DMS53 (cell line): ENCODE results near the gene DHRS7B.
"Not testable (repeated sequence)": the region's sequence is repeated elsewhere in the genome, so short reads cannot be mapped to it uniquely, and the experiment has no call there.

ENCODE experiments used
- DNase-seq: peaks from one replicate; lab custom pipeline; 2025; lab: John Stamatoyannopoulos, UW

DHRS7B gene

GRCh38 chr17:21210411-21211076, 83.8 kb downstream of the DHRS7B start:
- DNase-seq: no peak

- no peak for DNase-seq
Measured at GRCh38 chr17:21211825-21212479, 85.2 kb downstream of the DHRS7B start.

DNA sequence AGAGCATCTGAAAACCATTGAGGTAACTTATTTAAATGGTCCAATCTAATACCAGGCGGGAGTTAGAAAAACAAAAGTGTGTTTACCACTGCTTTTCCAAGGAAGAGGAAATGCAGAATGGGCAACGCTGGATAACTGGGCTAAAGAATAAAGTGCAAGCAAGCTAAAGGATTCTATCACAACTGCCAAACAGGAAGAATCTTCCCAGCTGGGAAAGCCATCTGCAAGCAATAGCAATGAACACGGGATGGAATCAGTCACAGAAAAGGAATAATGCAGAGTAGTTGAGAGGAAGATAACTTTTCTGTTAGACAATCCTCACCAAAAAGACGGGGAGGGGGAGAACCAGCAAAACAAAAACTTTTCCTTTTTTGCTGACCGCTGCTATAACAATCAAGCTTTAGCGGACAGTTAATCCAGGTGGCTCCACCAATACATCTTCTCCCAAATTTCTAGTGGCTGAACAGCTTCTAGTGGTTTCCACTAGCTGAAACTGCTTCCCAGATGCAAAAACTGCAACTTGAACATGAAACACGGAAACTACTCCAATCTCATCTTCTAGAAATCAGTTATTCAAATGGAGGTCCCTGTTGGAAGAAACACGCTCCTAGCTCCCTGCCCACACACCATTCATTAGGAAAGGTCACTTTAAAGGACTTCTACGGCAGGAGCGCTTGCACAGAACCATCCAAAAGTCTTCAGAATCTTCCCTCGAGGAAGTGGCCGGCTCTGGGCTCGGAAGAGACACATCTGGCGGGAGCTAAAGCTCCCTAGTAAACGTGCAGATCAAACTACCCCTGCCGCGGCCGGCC, 86.3 kb downstream of the DHRS7B start:
- no peak for DNase-seq

DNA sequence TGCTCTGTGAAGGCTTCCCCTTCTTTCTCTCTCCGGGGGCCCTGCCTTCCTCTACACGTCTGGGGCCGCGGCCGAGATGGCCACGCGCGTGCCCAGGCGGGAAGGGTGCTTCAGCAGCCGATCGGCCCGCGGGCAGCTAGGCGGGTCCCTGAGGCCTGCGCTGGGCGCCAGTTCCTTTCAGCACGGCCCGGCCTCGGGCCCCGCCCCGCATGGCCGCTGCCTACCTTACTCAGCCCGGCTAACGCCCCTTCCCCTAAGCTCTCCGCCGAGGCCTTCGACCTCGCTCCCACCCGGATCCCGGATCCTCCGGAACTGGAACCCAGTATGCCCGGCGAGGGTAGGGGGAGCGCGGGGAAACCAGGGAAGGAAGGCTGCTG, 86.9 kb downstream of the DHRS7B start:
- DNase-seq: peak; percentile 56

- DNase-seq: peak; percentile 95
Measured at GRCh38 chr17:21214015-21214776, 87.4 kb downstream of the DHRS7B start, which contains the start of gene TMEM11. TSS of gene TMEM11 (minus strand) at chr17:21214161. CDS start at chr17:21214152, 9 bp downstream.

DNA sequence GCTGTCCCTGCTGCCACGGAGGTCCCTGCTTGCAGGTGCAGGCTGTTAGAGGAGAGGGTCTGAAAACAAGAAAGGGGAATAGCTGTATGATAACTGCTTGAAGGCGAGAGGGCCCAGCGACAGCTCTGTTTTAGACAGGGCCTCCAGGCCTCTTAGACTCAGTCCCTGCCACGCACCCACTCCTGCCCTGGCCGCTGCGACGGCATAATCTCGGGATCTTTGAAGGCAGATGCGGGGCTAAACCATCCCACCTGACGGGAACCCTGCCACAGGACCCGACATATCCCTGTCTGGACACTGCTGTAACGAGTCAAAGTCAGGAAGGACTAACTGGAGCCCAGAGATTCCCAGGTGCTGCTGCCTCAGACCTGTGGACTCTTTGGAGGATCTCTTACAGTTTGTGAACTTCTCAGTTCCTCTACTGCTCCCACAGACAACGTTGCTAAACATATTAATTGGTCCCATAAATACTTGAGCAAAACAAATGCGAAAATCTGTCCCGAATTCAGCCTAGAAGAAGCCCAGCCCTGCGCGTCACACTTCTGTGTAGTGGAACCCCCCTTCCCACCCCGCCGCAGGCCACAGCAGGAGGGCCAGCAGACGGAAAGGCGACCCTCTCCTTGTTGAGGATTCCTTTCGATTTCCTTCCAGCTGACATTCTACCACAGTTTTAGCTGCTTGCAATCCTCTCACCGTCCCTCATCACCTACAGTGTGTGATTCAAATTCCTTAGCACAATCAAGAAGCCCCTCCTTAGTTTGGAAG, 88.2 kb downstream of the DHRS7B start:
- peak; percentile 59 for DNase-seq

DNA sequence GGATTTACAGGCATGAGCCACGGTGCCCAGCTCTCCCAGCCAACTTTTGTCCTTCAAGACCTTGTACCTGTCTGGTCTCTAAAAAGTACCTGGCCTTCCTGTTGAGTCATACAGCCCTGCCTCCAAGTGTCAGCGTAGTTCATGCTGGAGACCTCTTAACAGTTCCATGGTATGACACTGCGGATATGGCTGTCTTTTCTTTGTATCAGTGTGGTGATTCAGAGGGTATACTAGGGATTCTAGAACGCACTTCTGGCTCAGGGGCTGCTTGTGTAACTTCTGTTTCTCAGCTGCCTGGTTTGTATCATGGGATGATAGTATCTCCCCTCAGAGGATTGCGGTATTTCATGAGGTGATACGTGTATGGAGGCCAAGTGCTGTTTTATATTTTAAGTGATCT, 89.2 kb downstream of the DHRS7B start:
- peak; percentile 18 for DNase-seq

GRCh38 chr17:21217346-21217745, 90.6 kb downstream of the DHRS7B start:
- no peak for DNase-seq

GRCh38 chr17:21218101-21218500, 91.3 kb downstream of the DHRS7B start:
- DNase-seq: no peak

GRCh38 chr17:21218831-21219380, 92.1 kb downstream of the DHRS7B start:
- no peak for DNase-seq

DNA sequence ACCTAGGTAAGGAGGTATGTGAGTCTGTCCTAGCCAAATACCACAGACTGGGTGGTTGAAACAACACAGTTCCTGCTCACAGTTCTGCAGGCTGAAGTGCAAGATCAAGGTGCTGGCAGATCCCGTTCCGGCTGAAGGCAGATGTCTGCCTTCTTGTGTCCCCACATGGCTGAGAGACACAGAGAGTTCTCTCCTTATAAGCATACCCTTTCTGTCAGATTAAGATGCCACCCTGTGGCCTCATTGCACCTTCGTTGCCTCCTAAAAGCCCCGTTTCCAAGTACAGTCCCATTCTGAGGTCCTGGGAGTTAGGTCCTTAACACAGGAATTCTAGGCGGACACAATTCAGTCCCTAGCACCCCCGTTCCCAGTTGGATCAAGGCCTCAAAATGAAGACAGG, 96.3 kb downstream of the DHRS7B start:
- no peak for DNase-seq

DNA sequence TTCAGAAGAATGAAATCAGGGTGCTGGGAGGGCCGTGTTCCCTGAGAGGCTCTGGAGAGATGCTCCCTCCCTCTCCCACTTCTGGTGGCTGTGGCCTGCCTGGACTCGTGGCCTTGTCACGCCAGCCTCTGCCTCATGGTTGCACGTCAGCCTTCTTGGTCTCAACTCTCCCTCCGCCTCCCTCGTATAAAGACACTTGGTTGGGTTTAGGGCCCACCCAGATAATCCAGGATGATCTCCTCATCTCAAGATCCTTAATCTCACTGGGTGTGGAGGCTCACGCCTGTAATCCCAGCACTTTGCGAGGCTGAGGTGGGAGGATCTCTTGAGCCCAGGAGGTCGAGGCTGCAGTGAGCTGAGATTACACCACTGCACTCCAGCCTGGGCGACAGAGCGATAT, 100.5 kb downstream of the DHRS7B start:
- not testable (repeated sequence) for DNase-seq

DNA sequence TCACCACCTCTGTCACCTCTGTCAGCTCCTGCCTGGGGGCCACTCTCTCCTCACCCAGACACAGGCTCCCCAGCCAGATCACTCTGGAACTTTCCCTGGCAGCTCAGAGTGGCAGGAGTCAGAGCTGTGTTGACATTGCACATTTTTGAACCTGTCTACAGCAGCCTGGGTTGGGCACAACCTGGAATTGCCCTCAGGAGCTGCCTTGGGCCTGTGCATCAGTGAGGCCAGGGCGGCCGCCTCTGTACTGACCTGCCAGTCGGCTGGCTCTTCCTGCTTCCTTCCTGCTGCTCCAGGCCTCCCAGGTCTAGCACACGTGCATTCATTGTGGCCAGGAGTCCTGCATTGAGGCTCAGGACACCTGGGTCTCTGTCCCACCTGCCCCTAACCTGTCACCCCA, 101.3 kb downstream of the DHRS7B start:
- no peak for DNase-seq

DNA sequence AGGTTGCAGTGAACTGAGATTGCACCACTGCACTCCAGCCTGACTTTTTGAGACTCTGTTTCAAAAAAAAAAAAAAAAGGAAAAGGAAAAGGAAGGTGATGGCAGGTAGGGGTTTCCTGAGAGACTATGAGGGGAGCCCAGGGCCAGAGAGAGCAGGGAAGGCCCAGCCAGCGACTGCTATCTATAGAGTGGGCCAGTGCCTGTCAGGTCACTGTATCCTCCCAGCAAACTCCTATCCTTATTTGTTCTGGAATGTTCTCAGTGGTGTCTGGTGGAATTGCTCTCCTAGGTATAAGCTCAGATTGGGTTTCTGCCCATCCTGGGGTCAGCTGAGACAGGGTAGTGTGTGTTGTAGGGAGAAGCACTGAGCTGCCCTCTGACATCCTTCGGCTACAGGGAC, 102.1 kb downstream of the DHRS7B start:
- no peak for DNase-seq

DNA sequence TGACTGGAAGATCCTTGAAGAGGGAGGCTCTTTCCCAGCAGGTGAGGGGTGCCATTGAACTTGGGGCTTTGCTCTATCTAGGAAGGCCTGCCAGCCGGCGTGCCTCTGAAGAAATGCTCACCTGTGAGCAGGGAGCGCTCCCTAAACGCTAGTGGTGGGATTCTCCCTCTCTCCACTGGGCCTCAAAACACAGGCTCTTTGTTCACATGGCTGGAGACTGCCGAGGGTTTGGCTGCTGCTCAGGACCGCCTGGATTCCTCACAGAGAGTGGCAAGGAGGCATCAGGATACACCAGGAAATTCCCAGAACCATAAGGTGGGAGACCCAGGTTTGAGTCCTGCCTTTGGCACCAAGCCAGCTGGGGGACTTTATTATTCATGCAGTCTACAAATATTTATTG, 104.8 kb downstream of the DHRS7B start:
- no peak for DNase-seq

GRCh38 chr17:21232033-21232749, 105.4 kb downstream of the DHRS7B start:
- DNase-seq: no peak

DNA sequence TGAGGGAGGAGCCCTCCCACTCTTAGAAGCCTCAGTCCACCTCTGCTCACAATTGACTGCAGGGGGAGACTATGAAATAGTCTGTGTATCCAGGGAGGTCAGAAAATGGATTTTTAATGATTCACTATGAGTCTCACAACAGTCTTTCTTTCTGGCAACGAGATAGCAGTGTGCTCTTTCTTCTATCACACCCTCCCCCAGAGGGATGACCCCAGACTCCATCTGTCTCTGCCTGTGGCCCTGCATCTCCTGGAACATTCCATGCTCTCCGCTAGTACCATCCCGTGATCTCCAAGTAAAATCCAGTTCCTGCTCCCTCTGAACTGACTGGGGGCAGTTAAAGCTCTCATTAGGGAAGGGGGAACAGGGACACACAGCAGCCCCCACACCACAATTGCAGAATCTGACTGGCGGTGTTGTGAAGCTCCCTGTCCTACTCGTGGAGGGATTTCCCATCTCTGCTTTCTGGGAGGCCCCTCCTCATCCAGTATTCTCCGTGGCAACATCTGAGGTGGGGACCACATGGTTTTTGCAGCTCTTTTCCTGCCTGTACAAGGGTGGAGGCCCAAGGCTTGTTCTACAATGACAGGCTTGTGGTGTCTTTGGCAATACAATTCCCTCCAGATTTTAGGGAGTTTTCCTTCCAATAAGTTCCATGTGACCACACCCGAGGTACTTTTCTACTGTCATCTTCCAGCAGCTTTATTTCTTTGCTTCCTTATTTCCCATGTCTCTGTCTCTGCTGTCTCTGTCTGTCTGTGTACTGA, 107.0 kb downstream of the DHRS7B start:
- DNase-seq: no peak

DNA sequence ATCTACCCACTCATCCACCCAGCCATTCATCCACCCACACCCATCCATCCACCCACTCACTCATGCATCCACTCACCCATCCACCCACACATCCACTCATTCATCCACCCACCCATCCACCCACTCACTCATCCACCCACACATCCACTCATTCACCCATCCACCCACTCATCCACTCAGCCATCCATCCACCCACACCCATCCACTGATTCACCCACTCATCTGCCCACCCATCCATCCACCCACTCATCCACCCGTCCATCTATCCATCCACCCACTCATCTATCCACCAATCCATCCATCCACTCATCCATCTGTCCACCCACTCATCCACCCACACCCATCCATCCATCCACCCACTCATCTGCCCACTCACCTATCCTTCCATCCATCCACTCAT, 109.2 kb downstream of the DHRS7B start:
- DNase-seq: no peak

DNA sequence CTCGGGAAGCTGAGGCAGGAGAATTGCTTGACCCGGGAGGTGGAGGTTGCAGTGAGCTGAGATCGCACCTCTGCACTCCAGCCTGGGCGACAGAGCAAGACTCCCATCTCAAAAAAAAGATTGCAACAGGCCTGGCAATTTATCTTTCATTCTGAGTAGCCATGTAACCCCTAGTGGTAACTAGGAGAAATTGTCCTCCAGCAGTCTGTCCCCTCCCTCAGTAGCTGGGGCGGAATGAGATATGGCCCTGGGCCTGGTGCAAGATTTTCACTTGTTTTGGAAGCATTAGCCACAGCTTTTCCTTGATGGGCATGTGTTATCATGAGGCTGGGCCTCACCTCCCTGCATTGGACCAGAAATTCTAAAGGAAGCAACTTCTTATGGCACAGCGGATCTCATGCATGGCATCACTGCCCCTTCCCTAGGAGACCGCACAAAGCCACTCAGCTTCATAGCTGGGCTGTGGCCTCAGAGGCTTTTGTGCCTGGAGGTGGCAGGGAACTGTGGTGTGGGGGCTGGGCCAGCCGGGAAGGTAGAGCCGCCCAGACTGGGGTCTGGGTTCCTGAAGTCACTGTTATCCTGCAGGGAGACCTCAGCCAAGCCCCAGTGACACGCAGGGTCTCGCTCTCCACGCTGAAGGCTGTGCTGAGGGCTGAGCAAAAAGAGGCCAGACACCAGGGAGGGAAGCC, 113.1 kb downstream of the DHRS7B start:
- DNase-seq: peak; percentile 52
